NCI-H1417 treated with DMSO at 0.1 percent for 48 hours (cell line): Measurements from ENCODE around the gene PRKCA.
"Not testable (repeated sequence)": the region's sequence is repeated elsewhere in the genome, so short reads cannot be mapped to it uniquely, and the experiment has no call there.

ENCODE experiments used
- DNase-seq: peaks from one replicate; lab custom pipeline; 2025; lab: John Stamatoyannopoulos, UW

Gene PRKCA

GRCh38 chr17:66715076-66715675, 412.8 kb downstream of the PRKCA start:
- DNase-seq = no peak

- peak; percentile 70 for DNase-seq
These were observed 413.3 kb downstream of the PRKCA start for GRCh38 chr17:66715745-66716156.

GRCh38 chr17:66716236-66717026, 414.0 kb downstream of the PRKCA start:
- DNase-seq = no peak

- DNase-seq = no peak
These were observed 415.2 kb downstream of the PRKCA start for GRCh38 chr17:66717641-66718058.

GRCh38 chr17:66720027-66720426, 417.6 kb downstream of the PRKCA start:
- no peak for DNase-seq

DNA sequence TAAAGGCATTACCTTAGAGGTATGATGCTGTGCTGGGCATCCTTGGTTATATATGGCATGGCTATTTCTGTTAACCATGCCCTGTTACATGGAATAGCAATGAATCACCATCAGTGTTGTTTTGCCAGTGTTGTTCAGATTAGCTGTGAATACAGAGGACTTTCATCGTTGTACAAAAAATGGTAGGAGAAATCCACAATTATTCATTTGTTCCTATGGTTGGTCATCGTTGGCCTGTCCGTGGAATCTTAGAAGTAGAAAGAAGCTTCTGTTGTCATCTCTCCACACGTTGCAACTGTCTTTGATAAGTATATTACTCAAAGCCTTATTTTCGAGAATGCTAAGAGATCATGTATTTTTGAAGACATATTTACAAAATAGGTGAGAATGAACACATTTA, 418.2 kb downstream of the PRKCA start:
- DNase-seq = no peak

GRCh38 chr17:66722341-66722740, 419.9 kb downstream of the PRKCA start:
- no peak for DNase-seq

GRCh38 chr17:66724581-66725341, 422.3 kb downstream of the PRKCA start:
- no peak for DNase-seq

DNA sequence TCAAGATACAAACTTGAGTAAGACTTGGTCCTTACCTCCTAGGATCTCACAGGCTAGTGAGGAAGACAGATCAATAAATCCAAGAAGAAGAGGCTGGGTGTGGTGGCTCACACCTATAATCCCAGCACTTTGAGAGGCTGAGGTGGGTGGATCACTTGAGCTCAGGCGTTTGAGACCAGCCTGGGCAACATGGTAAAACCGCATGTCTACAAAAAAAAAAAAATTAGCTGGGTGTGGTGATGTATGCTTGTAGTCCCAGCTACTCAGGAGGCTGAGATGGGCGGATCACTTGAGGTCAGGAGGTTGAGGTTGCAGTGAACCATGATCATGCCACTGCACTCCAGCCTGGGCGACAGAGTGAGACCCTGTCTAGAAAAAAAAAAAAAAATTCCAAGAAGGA, 423.0 kb downstream of the PRKCA start:
- DNase-seq = not testable (repeated sequence)

- DNase-seq = no peak
These were observed 423.5 kb downstream of the PRKCA start for GRCh38 chr17:66725956-66726355.

- no peak for DNase-seq
These were observed 424.0 kb downstream of the PRKCA start for GRCh38 chr17:66726371-66726770.

- DNase-seq = no peak
These were observed 424.4 kb downstream of the PRKCA start for GRCh38 chr17:66726846-66727245.

DNA sequence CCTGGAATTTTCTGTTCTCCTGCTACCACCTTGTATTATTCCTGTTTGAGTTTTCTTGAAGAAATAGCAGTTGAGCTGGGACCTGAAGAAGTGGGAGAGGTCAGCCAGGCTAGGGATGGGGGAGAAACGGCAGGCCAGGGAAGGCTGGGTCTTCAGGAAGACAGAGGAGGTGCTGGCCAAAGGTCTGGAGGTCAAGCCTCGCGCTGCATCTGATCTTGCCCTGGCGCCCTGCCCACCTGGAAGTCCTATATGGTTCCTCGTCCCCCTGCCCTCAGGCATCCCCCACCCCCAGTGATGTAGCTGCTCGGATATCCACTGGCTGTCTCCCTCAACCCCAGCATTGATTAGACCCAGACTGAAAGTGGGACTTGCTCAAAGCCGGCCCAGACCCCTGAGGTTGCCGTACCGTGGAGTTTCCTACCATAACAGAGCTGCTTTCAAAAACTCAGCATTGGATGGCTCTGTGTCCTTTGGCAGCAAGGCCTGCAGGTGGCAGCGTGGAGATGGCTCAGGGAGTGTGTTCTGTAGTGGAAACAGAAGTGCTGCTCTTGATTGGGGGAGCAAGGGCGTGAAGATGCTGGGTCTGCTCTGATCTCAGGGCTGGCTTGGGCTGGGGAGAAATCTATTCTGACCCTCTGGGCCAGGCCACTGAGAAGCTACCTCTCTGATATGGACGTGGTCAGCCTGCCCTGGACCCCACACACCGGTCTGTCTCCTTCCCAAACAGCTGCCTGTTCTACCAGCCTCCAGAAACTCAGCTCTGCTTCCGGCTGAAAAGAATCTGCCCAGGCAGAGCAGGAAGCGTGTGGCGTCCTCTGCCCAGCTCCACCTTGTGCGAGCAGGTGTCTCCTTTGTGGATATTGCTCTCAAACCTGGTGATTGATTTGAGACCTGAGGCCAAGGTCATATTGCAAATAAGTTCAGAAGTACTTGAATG, 425.5 kb downstream of the PRKCA start:
- DNase-seq = peak; percentile 20

DNA sequence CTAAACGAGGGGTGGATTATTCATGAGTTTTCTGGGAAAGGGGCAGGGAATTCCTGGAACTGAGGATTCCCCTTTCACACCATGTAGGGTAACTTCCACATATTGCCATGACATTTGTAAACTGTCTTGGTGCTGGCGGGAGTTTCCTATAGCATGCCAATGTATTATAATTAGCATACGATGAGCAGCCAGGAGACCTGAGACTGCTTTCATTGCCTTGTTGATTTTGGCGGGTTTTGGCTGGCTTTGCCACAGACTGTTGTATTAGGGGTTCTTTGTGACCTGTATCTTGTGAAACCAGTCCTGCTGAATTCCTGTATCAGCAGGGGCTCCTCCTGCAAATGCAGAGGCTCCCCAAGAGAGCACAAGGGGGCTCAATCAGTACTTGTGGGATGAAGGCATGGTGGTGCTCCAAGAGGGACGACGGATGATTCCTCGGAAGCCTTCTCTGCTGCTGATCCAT, 428.1 kb downstream of the PRKCA start:
- DNase-seq = no peak

DNA sequence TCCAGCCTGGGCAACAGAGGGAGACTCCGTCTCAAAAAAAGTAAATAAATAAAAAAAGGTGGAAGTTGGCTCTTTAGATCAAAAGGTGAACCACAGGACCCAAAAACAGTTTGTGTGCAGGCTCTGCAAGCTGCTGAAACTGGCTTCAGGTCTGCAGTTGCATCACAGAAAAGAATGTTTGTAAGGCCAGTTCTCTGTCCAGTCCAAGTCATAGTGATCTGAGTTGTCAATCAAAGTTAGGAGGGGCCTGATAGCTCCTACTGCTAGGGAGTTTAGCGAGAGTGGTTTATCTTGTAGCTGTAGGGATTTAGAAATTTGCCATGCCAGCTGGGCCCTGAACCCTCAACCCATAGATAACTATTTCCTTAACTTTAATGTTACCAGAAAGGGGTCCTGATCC, 431.3 kb downstream of the PRKCA start:
- DNase-seq = no peak

- DNase-seq = no peak
These were observed 432.0 kb downstream of the PRKCA start for GRCh38 chr17:66734186-66734943.

- DNase-seq = no peak
These were observed 435.1 kb downstream of the PRKCA start for GRCh38 chr17:66737524-66737923.

- no peak for DNase-seq
These were observed 435.9 kb downstream of the PRKCA start for GRCh38 chr17:66738301-66738700.

DNA sequence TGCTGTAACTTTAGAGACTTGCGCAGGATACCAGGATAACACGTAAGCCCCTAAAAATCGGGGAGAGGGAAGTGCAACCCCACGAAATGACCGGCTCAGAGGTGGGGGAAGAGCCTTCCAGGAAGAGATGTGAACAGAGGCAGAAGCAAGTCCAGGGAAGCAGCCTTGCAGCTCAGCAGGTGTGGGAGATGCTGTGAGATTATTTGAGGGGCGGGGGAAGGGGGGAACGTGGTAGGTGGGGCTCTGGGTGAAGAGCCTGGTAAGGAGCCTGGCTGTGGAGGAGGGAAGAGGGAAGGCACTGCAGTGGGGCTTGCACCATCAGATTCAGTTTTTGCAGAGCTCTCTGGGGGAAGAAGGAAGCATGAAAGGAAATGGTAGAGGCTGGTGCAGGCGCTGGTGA, 437.1 kb downstream of the PRKCA start:
- DNase-seq = no peak

- DNase-seq = no peak
These were observed 437.8 kb downstream of the PRKCA start for GRCh38 chr17:66740226-66740625.

DNA sequence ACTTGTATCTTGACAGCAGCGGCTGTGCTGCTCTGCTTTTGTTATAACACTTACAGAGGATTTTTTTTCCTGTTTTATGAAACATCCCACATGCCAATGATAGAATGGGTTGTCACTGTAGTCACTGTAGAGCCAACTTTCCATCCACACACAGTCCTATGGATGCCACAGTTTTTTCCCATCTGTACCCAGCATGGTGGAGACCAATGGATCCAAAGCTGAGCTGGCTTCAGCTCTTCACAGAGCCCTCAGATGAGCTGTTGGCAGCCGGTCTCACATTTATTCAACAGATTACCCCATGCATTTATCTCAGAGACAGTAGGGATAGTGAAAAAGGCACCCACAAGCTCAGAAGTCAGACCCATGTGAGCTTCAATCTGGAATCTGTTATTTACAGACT, 441.1 kb downstream of the PRKCA start:
- no peak for DNase-seq
